Hematopoietic multipotent progenitor cell treated with erythropoietin and hydrocortisone succinate and interleukin-3 and kit ligand, for 15 days (in vitro differentiated cells): ENCODE measurements around the gene COG3.

Experiments used
- DNase-seq: peaks from one replicate; pipeline ENCODE4 v3.0.0-alpha.2; 2015; ENCODE audit warnings: low spot score

Gene COG3

DNA sequence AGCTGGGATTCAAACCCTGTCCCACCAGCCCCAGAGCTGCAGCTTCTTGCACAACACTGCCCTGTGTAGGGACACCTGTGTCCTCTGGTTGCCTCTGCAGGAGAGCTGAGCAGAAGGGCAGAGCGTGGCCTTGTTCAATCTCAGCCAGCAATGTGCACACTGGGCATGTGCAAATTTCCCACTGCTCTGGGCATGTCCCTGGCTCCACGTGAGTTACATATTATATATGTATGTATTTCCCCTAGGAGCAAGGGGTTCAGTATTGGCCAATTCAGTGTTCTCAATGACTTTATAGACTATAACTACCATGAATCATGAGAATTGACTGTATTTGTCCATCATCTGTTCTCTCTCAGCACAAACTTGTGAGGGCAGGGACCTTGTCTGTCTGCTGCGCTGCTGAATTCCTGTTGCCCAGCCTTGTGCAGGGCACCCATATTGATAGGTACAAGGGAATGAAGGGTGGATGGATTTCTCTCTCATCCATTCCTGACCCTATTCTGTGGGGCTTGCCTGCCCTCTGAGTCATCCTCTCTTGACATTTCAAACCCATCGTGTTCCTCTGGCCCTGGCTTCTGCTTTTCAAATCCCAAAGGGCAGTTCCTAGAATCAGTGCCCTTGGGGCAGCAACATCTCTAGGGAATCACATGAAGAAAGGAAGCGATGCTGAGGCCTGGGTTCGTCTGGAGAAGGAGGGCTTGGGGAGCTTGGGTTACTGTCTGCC lies 81.1 kb downstream of the COG3 start:
- DNase-seq = no peak

DNA sequence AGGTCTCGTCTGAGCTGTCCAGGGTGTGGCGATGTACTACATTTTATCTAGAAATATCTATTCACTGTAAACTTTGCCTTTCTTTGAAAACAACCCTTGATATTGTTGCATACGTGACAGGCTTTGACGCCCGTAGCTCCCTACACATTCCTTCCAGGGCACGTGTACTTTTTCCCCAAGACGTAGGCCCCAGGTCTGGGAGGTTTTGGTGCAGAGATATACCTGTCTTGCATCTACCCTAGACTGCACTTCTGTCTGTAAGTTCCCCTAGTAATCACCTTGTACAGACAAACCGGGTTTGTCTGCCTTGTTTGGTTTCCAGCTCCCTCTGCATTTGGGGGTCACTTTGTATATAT lies 81.6 kb downstream of the COG3 start:
- DNase-seq = no peak

DNA sequence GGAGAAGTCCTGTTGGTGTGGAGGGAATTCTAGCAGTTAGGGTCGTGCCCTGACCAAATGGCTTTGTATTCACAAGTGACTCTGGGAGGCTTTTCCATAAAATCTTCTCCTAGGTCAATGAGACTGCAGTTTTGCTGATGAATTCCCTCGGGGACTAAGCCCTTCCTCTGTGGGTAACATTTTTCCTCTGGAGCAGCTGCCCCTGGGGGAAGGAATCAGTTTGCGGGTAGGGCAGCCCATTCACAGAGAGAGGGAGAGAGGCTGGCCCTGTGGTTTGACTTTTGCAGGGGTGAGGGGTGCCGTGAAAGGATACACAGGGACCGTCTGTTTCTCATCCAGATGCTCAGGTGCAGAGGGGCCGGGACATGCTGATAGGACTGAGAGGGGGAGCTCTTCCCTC lies 83.5 kb downstream of the COG3 start:
- no peak for DNase-seq

GRCh38 chr13:45554604-45555109 lies 89.9 kb downstream of the COG3 start:
- no peak for DNase-seq

- no peak for DNase-seq
Measured at GRCh38 chr13:45564133-45564776, 99.5 kb downstream of the COG3 start.

DNA sequence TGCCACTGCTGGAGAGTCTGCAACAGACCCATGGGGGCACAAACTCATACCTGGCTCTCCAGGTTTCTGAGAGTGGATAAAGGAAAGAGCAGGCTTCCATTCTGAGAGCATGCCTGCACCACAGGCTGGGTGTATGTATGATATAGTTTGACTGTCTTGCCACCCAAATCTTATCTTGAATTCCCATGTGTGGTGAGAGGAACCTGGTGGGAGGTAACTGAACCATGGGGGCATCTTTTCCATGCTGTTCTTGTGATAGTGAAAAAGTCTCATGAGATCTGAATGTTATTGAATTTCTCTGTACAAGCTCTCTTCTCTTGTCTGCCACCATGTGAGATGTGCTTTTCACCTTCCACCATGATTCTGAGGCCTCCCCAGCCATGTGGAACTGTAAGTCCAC lies 100.6 kb downstream of the COG3 start:
- no peak for DNase-seq

GRCh38 chr13:45575146-45575829 lies 110.5 kb downstream of the COG3 start:
- DNase-seq = no peak

GRCh38 chr13:45575830-45576180 lies 111.1 kb downstream of the COG3 start:
- no peak for DNase-seq

GRCh38 chr13:45576466-45576865 lies 111.7 kb downstream of the COG3 start:
- DNase-seq = no peak

DNA sequence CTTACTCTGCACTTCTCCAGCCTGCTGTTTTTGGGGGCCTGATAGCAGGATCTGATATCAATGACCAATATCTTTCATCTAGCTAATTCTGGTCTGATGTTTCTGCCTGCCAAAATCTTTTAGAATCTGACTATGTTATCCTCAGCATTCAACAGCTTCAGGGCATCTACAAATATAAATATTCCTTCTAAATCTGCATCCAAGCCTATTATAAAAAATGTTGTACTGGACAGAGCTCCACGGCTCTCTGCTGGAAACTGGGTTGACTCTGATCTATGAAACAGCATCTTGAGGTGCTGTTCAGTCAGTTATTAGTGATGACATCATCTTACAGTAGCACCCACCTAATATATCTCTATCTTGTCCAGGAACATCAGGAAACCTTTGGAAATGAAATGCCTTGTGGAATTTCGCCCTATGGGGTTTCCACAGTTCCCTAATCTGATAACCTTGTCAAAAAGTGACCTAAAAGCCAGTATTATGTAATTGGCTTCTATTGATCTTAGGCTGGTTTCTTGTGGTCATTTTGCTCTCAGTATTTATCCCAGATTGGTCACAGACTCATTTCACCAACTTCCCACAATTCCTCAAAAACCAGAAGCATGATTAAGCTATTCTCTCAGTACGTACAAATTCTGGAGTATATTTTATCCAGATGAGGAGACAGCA lies 117.8 kb downstream of the COG3 start:
- no peak for DNase-seq

DNA sequence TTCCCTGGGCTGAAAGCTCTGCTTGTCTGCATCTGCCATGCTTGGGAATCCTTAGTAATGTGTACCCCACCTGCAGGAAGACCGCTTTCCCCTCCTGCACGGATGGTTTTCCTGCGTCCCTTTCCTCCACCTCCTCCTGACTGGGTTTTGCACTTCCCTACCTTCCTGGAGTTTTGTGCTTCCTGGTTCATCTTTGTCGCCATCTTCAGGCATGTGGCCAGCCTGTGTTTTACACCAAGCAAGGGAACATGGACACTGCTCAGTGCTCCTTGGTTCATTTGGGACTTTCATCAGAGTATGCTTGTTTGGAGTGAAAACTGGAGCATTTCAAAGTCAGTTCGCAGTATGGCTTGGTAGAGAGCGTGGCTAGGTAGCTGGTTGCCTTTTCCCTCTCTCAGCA lies 120.1 kb downstream of the COG3 start:
- DNase-seq = no peak
